ENCODE results near the gene DYNC2I2. TPM values are rescaled to one million over a fixed set of nuclear protein-coding genes. Genes with fewer than 3 reads are reported as not detected.

Gene DYNC2I2
- total RNA-seq, 3 donors from 2014 or later (not counting 1 experiment from before 2014, with no cell fraction given): 5.2 to 6.3 (median 5.5) TPM

DNA sequence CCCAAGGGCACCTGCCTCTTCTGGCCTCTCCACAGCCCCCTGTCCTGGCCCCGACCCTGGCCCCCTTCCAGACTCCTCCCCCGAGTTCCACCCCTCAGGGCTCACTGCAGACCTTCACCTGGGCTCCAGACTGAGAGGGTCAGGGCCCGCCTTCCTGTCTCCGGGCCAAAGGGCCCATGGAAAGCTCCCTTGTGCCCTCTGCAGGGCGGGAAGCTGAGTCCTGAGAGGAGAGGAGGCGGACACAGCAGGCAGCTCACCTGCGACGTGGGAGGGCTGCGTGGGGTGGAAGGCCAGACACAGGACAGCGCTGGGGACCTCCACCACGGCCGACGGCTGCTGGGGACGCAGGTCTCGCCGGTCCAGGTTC lies 20.6 kb downstream of the DYNC2I2 start:
- Mint-ChIP-seq H3K27ac (no peak overlapping the region), H3K4me1 (no peaks in the 10 kb centered on the region), H3K36me3 (no peaks in the 10 kb centered on the region), H3K9me3 (no peaks in the 10 kb centered on the region), H3K4me3 (no peak overlapping the region), H3K27me3 (ENCODE audit: low read depth in 2 of 2) (no peaks in the 10 kb centered on the region)
- Histone ChIP-seq H3K27ac (ENCODE audit: low read length) (no peak overlapping the region), H3K27me3 (ENCODE audit: control insufficient read depth, insufficient read depth, low read length) (no peaks in the 10 kb centered on the region), H3K36me3 (ENCODE audit: control insufficient read depth, insufficient read depth, low read length) (peaks cover 29% of the 10 kb centered on the region), H3K4me1 (ENCODE audit: control insufficient read depth, insufficient read depth, low read length) (no peaks in the 10 kb centered on the region), H3K4me3 (ENCODE audit: low read length) (no peak overlapping the region), H3K9me3 (ENCODE audit: control insufficient read depth, insufficient read depth, low read length) (no peaks in the 10 kb centered on the region)
- ATAC-seq (no peak), DNase-seq (no peak)
- intact Hi-C loops (cut with micrococcal nuclease): no loop called here
- TF ChIP-seq, protein P1, sequence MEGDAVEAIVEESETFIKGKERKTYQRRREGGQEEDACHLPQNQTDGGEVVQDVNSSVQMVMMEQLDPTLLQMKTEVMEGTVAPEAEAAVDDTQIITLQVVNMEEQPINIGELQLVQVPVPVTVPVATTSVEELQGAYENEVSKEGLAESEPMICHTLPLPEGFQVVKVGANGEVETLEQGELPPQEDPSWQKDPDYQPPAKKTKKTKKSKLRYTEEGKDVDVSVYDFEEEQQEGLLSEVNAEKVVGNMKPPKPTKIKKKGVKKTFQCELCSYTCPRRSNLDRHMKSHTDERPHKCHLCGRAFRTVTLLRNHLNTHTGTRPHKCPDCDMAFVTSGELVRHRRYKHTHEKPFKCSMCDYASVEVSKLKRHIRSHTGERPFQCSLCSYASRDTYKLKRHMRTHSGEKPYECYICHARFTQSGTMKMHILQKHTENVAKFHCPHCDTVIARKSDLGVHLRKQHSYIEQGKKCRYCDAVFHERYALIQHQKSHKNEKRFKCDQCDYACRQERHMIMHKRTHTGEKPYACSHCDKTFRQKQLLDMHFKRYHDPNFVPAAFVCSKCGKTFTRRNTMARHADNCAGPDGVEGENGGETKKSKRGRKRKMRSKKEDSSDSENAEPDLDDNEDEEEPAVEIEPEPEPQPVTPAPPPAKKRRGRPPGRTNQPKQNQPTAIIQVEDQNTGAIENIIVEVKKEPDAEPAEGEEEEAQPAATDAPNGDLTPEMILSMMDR (IDR thresholded peaks at IDR 0.05): no peak
- WGBS (ENCODE audit: insufficient coverage): 94% methylated on average over 16 of the region's 16 CpGs

DNA sequence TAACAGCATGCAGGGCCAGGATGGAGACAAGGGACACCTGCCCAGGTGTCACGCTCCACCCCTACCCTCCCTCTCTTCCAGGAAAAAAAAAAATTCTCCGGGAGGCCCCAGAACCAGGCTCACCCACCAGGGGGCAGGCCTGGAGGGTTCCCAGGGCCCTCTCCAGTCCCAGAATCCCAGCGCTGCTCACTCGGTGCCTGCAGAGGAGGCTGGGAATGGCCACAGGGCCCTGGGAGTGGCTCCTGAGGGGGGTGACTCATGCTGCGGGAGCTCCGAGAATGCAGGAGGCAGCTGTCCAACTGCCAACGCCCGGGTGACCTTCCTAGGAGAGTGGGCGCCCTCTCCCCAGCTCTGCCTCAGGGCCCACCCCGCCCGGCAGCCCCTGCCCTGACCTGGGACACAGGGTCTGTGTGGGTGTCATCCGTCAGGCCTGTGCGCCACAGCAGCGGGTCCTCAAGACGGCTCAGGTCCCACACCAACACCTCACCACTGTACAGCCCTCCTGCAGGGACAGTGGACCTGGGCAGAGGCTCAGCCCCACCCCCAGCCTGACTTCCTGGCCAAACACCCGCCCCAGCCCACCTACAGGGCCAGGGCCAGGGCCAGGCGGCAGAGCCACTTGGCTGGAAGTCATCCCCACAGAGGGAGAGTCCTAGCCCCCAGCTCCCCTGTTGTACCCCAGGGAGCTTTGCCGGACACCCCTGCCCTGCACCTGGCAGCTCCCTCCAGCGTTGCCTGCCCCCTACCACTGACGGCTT lies 21.2 kb downstream of the DYNC2I2 start:
- Histone ChIP-seq H3K9me3 (ENCODE audit: control insufficient read depth, insufficient read depth, low read length) (no peaks in the 10 kb centered on the region), H3K4me3 (ENCODE audit: low read length) (no peak overlapping the region), H3K27ac (ENCODE audit: low read length) (no peak overlapping the region), H3K4me1 (ENCODE audit: control insufficient read depth, insufficient read depth, low read length) (no peaks in the 10 kb centered on the region), H3K36me3 (ENCODE audit: control insufficient read depth, insufficient read depth, low read length) (peaks cover 32% of the 10 kb centered on the region), H3K27me3 (ENCODE audit: control insufficient read depth, insufficient read depth, low read length) (no peaks in the 10 kb centered on the region)
- TF ChIP-seq, protein P1 (IDR thresholded peaks at IDR 0.05): no peak
- H3K27ac Mint-ChIP-seq: no peak overlapping the region
- no peak overlapping the region for H3K4me3 Mint-ChIP-seq
- ATAC-seq (no peak), DNase-seq (no peak)
- H3K27me3 Mint-ChIP-seq (ENCODE audit: low read depth in 2 of 2): no peaks in the 10 kb centered on the region
- H3K4me1 Mint-ChIP-seq: no peaks in the 10 kb centered on the region
- no peaks in the 10 kb centered on the region for H3K36me3 Mint-ChIP-seq
- WGBS (ENCODE audit: insufficient coverage): 88% methylated on average over 20 of the region's 20 CpGs
- H3K9me3 Mint-ChIP-seq: no peaks in the 10 kb centered on the region
- intact Hi-C loops (cut with micrococcal nuclease): no loop called here

DNA sequence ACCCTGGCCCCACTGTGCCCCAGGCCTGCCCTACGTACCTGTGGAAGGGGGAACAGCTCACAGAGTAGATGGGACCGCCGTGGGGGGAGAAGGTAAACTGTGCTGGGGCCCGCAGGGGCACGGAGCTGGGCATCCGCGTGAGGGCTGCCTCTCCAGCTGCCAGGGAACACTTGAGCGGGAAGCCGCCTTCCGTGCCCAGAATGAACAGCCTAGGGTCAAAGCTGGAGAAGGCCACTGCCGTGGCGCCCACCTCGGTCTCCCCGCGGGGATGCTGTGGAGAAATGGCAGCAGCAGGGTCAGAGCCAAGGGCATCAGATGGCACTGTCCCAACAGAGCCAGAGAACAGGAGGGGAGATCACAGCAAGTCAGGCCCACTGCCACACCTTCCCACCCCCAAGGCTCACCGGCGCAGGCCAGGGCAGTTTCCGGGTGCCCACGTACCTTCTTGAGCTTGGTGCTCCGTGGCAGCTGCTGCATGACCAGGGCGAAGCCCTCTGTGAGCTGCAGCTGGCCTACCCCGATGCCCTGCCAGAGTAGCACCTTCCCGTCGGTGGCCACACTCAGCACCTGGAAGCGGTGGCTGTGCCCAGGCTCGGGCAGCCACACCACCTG lies 21.9 kb downstream of the DYNC2I2 start:
- Histone ChIP-seq H3K4me3 (ENCODE audit: low read length) (no peak overlapping the region), H3K27ac (ENCODE audit: low read length) (no peak overlapping the region), H3K36me3 (ENCODE audit: control insufficient read depth, insufficient read depth, low read length) (peaks cover 38% of the 10 kb centered on the region), H3K4me1 (ENCODE audit: control insufficient read depth, insufficient read depth, low read length) (no peaks in the 10 kb centered on the region), H3K9me3 (ENCODE audit: control insufficient read depth, insufficient read depth, low read length) (no peaks in the 10 kb centered on the region), H3K27me3 (ENCODE audit: control insufficient read depth, insufficient read depth, low read length) (no peaks in the 10 kb centered on the region)
- DNase-seq (no peak), ATAC-seq (no peak)
- Mint-ChIP-seq H3K4me1 (no peaks in the 10 kb centered on the region), H3K9me3 (no peaks in the 10 kb centered on the region), H3K36me3 (no peaks in the 10 kb centered on the region), H3K4me3 (no peak overlapping the region), H3K27ac (peak overlapping the region in 1 of 2 donors; percentile 2), H3K27me3 (ENCODE audit: low read depth in 2 of 2) (no peaks in the 10 kb centered on the region)
- TF ChIP-seq, protein P1 (IDR thresholded peaks at IDR 0.05): no peak
- WGBS (ENCODE audit: insufficient coverage): 91% methylated on average over 26 of the region's 26 CpGs
- intact Hi-C loops (cut with micrococcal nuclease): no loop called here
